DOHH2 (cell line): ENCODE measurements around the gene MTARC2.

Experiments used
- H3F3A ChIP-seq: fragments of 200-600 bp; sonication (generic), shearing (Covaris generic); 2 replicates; pipeline ENCODE4 v1.6.0; 2016; ENCODE audit warnings: antibody characterized with exemption, mild to moderate bottlenecking; ENCODE audit not compliant: control insufficient read depth, insufficient read depth
- H3K27ac ChIP-seq: fragments of 200-600 bp; sonication (generic); 2 replicates; pipeline ENCODE4 v1.5.1; 2014; ENCODE audit warnings: low read depth, mild to moderate bottlenecking, low read length, moderate library complexity
- H3K27me3 ChIP-seq: fragments of 200-600 bp; sonication (generic); 2 replicates; pipeline ENCODE4 v1.6.1; 2014; ENCODE audit warnings: mild to moderate bottlenecking, low read length, mixed read lengths; ENCODE audit not compliant: control insufficient read depth
- H3K36me3 ChIP-seq: fragments of 200-600 bp; sonication (generic); 2 replicates; pipeline ENCODE4 v1.6.1; 2014; ENCODE audit warnings: mild to moderate bottlenecking, low read length, moderate library complexity, mixed read lengths; ENCODE audit not compliant: control insufficient read depth
- H3K4me1 ChIP-seq: fragments of 200-600 bp; sonication (generic); 2 replicates; pipeline ENCODE4 v1.6.1; 2014; ENCODE audit warnings: mild to moderate bottlenecking, low read length, mixed read lengths; ENCODE audit not compliant: control insufficient read depth
- H3K4me2 ChIP-seq: fragments of 200-600 bp; sonication (generic); 2 replicates; pipeline ENCODE4 v1.6.0; 2014; ENCODE audit warnings: mild to moderate bottlenecking, low read length, moderate library complexity
- H3K4me3 ChIP-seq: fragments of 200-600 bp; sonication (generic); 2 replicates; pipeline ENCODE4 v1.5.1; 2014; ENCODE audit warnings: mild to moderate bottlenecking, low read length, mixed read lengths
- H3K79me2 ChIP-seq: fragments of 200-600 bp; sonication (generic); 2 replicates; pipeline ENCODE4 v1.6.1; 2014; ENCODE audit warnings: mild to moderate bottlenecking, low read length, mixed read lengths; ENCODE audit not compliant: control insufficient read depth
- H3K9me2 ChIP-seq: fragments of 200-600 bp; sonication (generic); replicated peaks from 2 replicates; pipeline ENCODE4 v1.6.1; 2014; ENCODE audit warnings: mild to moderate bottlenecking, low read length, mixed read lengths; ENCODE audit not compliant: control insufficient read depth
- H3K9me3 ChIP-seq: fragments of 200-600 bp; sonication (generic); 2 replicates; pipeline ENCODE4 v1.6.1; 2014; ENCODE audit warnings: antibody characterized with exemption, low read length, mixed read lengths; ENCODE audit not compliant: control insufficient read depth, insufficient read depth
- H4K20me1 ChIP-seq: fragments of 200-600 bp; sonication (generic); 2 replicates; pipeline ENCODE4 v1.6.0; 2014; ENCODE audit warnings: low read depth, mild to moderate bottlenecking, antibody characterized with exemption, low read length, moderate library complexity; ENCODE audit not compliant: control insufficient read depth, insufficient read depth
- CTCF ChIP-seq: fragments of 200-600 bp; sonication (generic); IDR thresholded peaks from one replicate; pipeline ENCODE4 v1.5.1; 2014; ENCODE audit warnings: antibody characterized with exemption, mild to moderate bottlenecking, low read depth, low read length; ENCODE audit not compliant: poor library complexity, severe bottlenecking
- EZH2phosphoT487 ChIP-seq: fragments of 200-600 bp; sonication (generic); IDR thresholded peaks from 2 replicates; pipeline ENCODE4 v1.6.1; 2017; ENCODE audit warnings: borderline replicate concordance, mild to moderate bottlenecking, antibody characterized with exemption, low read length, moderate library complexity, mixed read lengths

Gene MTARC2

DNA sequence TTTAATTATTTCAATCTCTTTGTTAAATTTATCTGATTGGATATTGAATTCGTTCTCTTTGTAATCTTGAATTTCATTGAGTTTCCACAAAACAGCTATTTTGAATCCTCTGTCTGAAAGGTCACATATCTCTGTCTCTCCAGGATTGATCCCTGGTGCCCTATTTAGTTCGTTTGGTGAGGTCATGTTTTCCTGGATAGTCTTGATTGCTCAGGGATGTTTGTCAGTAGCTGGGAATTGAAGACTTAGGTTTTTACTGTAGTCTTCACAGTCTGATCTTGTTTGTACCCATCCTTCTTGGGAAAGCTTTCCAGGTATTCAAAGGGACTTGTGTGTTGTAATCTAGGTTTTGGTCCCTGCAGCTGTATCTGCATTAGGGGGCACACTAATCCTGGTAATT is 6.8 kb upstream of the MTARC2 start:
- Histone ChIP-seq H3K4me3 (no peak overlapping the region), H3K9me3 (no peaks in the 10 kb centered on the region), H3F3A (no peaks in the 10 kb centered on the region), H3K9me2 (no peaks in the 10 kb centered on the region), H3K4me2 (no peak overlapping the region), H3K79me2 (no peaks in the 10 kb centered on the region), H4K20me1 (no peaks in the 10 kb centered on the region), H3K27me3 (peaks cover 5% of the 10 kb centered on the region; the same call in 1 of the 2 replicates), H3K36me3 (no peaks in the 10 kb centered on the region), H3K27ac (no peak overlapping the region), H3K4me1 (no peaks in the 10 kb centered on the region)
- TF ChIP-seq CTCF (no peak), EZH2phosphoT487 (no peak)

- H3F3A ChIP-seq: no peaks in the 10 kb centered on the region
Observed at GRCh38 chr1:220741825-220742224, 6.3 kb upstream of the MTARC2 start.

DNA sequence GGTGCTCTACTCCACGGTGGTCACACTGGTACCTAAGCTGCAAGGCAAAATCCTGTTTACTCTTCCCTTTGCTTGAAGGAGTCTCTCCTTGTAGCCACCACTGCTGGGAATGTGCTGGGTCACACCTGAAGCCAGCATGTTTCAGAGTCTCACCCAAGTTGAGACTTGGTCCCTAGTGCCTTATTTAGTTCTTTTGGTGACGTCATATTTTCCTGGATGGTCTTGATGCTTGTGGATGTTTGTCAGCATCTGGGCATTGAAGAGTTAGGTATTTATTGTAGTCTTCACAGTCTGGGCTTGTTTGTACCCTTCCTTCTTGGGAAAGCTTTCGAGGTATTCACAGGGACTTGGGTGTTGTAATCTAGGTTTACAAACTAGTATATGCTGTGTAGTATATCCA is 5.6 kb upstream of the MTARC2 start:
- no peaks in the 10 kb centered on the region for H3K4me1 ChIP-seq
- no peaks in the 10 kb centered on the region for H3K9me2 ChIP-seq
- no peaks in the 10 kb centered on the region for H3K36me3 ChIP-seq
- no peaks in the 10 kb centered on the region for H3F3A ChIP-seq
- no peaks in the 10 kb centered on the region for H3K79me2 ChIP-seq
- H3K4me3 ChIP-seq: no peak overlapping the region
- H3K27ac ChIP-seq: no peak overlapping the region
- no peak overlapping the region for H3K4me2 ChIP-seq
- no peaks in the 10 kb centered on the region for H4K20me1 ChIP-seq
- no peaks in the 10 kb centered on the region for H3K9me3 ChIP-seq
- TF ChIP-seq CTCF (no peak), EZH2phosphoT487 (no peak)
- peaks cover 5% of the 10 kb centered on the region; the same call in 1 of the 2 replicates for H3K27me3 ChIP-seq

More at GRCh38 chr1:220741825-220742224, 6.3 kb upstream of the MTARC2 start:
- H3K4me2 ChIP-seq: no peak overlapping the region
- no peaks in the 10 kb centered on the region for H3K79me2 ChIP-seq
- no peaks in the 10 kb centered on the region for H3K9me3 ChIP-seq
- H4K20me1 ChIP-seq: no peaks in the 10 kb centered on the region
- H3K36me3 ChIP-seq: no peaks in the 10 kb centered on the region
- no peak overlapping the region for H3K4me3 ChIP-seq
- no peaks in the 10 kb centered on the region for H3K4me1 ChIP-seq
- no peaks in the 10 kb centered on the region for H3K9me2 ChIP-seq
- H3K27ac ChIP-seq: no peak overlapping the region
- peaks cover 5% of the 10 kb centered on the region; the same call in 1 of the 2 replicates for H3K27me3 ChIP-seq
- TF ChIP-seq EZH2phosphoT487 (no peak), CTCF (no peak)

DNA sequence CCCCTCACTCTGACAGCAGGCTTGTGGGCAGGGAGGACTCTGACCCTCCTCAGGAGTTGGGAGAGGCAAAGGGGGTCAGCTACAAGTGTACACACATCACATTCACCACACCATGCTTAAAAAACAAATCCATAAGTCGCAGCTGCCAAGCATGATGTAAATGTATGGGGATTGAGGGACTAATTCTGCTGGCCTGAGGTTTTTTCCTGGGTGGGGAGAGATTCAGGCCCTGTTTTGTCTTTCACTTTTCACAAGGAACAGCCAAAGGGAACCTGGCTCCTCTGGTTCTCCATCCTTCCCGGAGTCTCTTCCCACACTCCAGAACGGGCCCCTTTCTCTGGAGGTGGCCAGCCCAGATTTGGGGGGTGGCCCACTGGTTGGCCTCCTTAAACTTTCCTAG is 1.3 kb upstream of the MTARC2 start:
- no peak overlapping the region for H3K27ac ChIP-seq
- H3K9me3 ChIP-seq: no peaks in the 10 kb centered on the region
- H3K4me3 ChIP-seq: no peak overlapping the region
- H3K79me2 ChIP-seq: no peaks in the 10 kb centered on the region
- H3K36me3 ChIP-seq: no peaks in the 10 kb centered on the region
- H4K20me1 ChIP-seq: no peaks in the 10 kb centered on the region
- no peaks in the 10 kb centered on the region for H3K27me3 ChIP-seq
- H3K9me2 ChIP-seq: no peaks in the 10 kb centered on the region
- no peak overlapping the region for H3K4me2 ChIP-seq
- H3K4me1 ChIP-seq: no peaks in the 10 kb centered on the region
- no peaks in the 10 kb centered on the region for H3F3A ChIP-seq
- TF ChIP-seq CTCF: no peak
- no peak for TF ChIP-seq EZH2phosphoT487
